AG10803 (cell line): ENCODE results near the gene RSRC1.
A peak's percentile ranks its signal among the peaks of the same experiment; 100 is the strongest.
"Not testable (repeated sequence)": the region's sequence is repeated elsewhere in the genome, so short reads cannot be mapped to it uniquely, and the experiment has no call there.

ENCODE experiments used
- DNase-seq: peaks from one replicate; pipeline ENCODE4 v3.0.0; 2010; ENCODE audit warnings: low read depth
- H3K4me3 ChIP-seq: 2 replicates; pipeline ENCODE4 v1.5.1; 2011; ENCODE audit warnings: mild to moderate bottlenecking, low read length, control low read depth
- TF ChIP-seq, protein P1 (sequence below): conservative IDR thresholded peaks from 2 replicates; pipeline ENCODE4 v1.5.1; 2011; ENCODE audit warnings: mild to moderate bottlenecking, low read length, control low read depth, inconsistent platforms

The RSRC1 gene

DNA sequence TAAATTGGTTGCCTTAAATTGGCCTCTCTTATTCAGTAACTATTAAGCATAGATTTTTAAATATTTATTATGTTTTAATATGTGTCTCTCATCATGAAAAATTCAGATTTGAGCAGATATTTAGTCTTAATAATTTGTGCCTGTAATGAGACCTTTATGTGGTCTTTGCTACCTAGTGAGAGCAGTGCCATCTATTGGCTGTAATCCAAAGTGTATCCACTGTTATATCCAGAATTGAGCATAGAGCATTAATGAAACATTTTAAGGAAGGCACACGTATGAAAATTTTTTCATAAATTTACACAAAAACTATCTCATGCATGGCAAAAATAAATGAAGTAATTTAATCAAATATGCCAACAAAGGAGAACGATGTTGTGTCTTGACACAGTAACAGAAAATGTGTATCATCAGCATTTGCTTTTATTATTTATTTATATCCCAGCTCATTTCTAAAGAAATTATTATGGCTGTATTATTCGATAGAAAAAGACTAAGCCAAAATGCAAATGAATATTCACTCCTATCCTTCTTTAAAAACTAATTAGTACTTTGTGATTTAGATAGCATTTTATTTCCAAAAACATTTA, 203.5 kb downstream of the RSRC1 start:
- peak; percentile 15 for DNase-seq
- no peak overlapping the region for H3K4me3 ChIP-seq
- TF ChIP-seq, protein P1, sequence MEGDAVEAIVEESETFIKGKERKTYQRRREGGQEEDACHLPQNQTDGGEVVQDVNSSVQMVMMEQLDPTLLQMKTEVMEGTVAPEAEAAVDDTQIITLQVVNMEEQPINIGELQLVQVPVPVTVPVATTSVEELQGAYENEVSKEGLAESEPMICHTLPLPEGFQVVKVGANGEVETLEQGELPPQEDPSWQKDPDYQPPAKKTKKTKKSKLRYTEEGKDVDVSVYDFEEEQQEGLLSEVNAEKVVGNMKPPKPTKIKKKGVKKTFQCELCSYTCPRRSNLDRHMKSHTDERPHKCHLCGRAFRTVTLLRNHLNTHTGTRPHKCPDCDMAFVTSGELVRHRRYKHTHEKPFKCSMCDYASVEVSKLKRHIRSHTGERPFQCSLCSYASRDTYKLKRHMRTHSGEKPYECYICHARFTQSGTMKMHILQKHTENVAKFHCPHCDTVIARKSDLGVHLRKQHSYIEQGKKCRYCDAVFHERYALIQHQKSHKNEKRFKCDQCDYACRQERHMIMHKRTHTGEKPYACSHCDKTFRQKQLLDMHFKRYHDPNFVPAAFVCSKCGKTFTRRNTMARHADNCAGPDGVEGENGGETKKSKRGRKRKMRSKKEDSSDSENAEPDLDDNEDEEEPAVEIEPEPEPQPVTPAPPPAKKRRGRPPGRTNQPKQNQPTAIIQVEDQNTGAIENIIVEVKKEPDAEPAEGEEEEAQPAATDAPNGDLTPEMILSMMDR: peak; percentile 44

DNA sequence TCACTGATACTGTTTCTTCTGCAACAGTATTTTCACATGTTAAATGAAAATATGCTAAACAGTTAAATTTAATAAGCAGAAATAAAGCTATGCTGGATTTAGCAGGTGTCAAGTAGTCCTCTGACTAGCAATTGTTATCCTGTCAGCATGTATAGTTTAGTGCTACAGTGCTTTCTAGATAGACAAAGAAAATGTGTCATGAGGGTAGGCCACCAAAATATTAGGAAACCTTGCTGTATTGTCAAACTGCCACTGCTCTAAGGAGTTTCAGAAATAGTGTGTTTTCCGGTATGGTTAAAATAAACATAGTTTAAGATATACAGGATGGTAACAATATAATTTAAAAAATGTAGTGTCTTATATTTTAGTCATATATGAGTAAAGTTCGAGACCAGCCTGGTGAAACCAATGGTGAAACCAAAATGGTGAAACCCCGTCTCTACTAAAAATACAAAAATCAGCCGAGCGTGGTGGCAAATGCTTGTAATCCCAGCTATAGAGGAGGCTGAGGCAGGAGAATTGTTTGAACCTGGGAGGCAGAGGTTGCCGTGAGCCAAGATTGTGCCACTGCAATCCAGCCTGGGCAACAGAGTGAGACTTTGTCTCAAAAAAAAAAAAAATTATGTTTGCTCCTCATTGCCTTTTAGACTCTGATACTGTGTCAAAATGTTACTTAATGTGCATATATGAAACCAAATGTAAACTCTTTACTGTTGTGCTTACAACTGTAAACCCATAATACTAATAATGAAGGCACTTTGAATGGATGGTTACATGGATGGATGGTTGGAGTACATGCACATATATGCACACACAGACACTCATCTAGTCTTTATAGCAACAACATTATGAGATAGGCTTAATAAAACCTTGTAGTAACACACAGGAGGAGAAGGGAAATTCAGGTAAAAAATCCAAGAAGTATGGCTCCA, 204.8 kb downstream of the RSRC1 start:
- no peak overlapping the region for H3K4me3 ChIP-seq
- DNase-seq: no peak
- TF ChIP-seq, protein P1: no peak

GRCh38 chr3:158329696-158330441, 220.0 kb downstream of the RSRC1 start:
- H3K4me3 ChIP-seq: peak overlapping the region; percentile 33
- DNase-seq: not testable (repeated sequence)

DNA sequence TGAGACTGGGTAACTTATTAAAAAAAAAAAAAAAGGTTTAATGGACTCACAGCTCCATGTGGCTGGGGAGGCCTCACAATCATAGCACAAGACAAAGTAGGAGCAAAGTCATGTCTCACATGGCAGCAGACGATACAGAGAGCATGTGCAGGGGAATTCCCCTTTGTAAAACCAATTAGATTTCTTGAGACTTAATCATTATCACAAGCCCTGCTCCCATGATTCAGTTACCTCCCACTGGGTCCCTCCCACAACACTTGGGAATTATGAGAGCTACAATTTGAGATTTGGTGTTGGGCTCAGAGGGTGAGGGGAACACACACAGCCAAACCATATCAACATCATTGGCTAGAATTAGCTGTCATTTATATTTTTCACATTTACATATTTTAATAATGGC, 221.0 kb downstream of the RSRC1 start:
- TF ChIP-seq, protein P1: no peak
- DNase-seq: peak; percentile 9

DNA sequence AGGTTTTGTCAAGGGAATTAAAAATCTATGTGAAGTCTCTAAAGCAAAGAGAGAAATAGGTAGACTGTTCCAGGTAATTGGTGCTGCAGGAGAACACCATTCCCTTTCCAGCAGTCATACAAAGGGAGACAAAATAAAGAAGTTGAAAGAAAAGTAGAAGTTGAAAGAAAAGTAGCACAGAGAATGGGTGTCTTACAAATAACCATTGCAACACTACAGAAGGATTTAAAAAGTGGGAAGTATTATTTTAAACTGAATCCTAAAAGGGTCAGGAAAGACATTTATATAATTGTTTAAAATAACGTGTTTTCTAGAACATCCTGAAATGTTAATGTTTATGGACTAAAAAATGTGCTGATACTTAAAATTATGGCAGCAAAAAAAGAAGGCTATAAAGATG, 223.8 kb downstream of the RSRC1 start:
- DNase-seq: no peak
- TF ChIP-seq, protein P1: no peak
- H3K4me3 ChIP-seq: no peak overlapping the region

More for the DNA sequence above, 221.0 kb downstream of the RSRC1 start:
- no peak overlapping the region for H3K4me3 ChIP-seq

DNA sequence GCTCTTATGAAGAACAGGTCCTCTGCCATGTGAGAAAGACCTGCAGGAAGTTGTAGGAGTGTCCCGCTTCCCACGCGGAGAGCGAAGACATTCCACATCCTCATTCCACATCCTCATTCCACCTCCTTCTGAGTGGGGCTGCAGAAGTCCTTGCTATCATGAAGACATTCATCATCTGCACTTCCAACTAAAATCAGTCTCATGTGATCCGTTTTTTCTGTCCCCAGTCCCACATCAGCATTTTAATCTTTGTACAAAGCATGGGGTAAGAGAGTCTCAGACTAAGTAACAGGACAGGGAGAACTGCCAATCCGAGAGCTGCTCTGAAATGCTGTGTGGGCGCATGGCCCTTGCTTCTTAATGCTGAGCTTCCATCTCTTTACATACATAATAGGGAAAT, 227.2 kb downstream of the RSRC1 start:
- TF ChIP-seq, protein P1: no peak
- no peak for DNase-seq

GRCh38 chr3:158339638-158340037, 229.7 kb downstream of the RSRC1 start:
- TF ChIP-seq, protein P1: no peak
- no peak overlapping the region for H3K4me3 ChIP-seq
- no peak for DNase-seq

More for the DNA sequence above, 227.2 kb downstream of the RSRC1 start:
- no peak overlapping the region for H3K4me3 ChIP-seq

GRCh38 chr3:158340951-158341350, 231.1 kb downstream of the RSRC1 start:
- DNase-seq, H3K4me3 ChIP-seq: not testable (repeated sequence)
